GM13977 (cell line): Measurements from ENCODE around the gene SRSF5.
A peak's percentile ranks its signal among the peaks of the same experiment; 100 is the strongest.
"Not testable (repeated sequence)": the region's sequence is repeated elsewhere in the genome, so short reads cannot be mapped to it uniquely, and the experiment has no call there.

ENCODE experiments used
- DNase-seq: peaks from one replicate; pipeline ENCODE4 v3.0.0; 2012; ENCODE audit warnings: low spot score
- CTCF ChIP-seq: IDR thresholded peaks from 2 replicates; pipeline ENCODE4 v1.5.1; 2012; ENCODE audit warnings: mild to moderate bottlenecking, control low read depth; ENCODE audit not compliant: insufficient read depth; ENCODE audit errors: extremely low read depth, missing control alignments
- in situ Hi-C: fragments of 300-500 bp; cut with MboI; formaldehyde crosslinking; loops from one replicate; pipeline ENCODE4 v1.12.0; 2022; ENCODE audit warnings: low sequenced_read_pairs, low pct_unique_long_range_greater_than_20kb, mixed read lengths, inconsistent platforms; ENCODE audit not compliant: unreplicated experiment

Gene SRSF5

GRCh38 chr14:69811868-69812252 lies 44.9 kb downstream of the SRSF5 start:
- DNase-seq: no peak
- TF ChIP-seq CTCF: no peak
- in situ Hi-C loops: loop anchor here (10.0 kb wide), 1 partner anchor 213 kb away; no protein-coding TSS in a partner anchor

GRCh38 chr14:69812711-69813110 lies 45.8 kb downstream of the SRSF5 start:
- DNase-seq: no peak
- TF ChIP-seq CTCF: no peak
- in situ Hi-C loops: loop anchor here (10.0 kb wide), 1 partner anchor 212 kb away; no protein-coding TSS in a partner anchor

- in situ Hi-C loops: loop anchor here (10.0 kb wide), 1 partner anchor 211 kb away; no protein-coding TSS in a partner anchor
These were observed 46.4 kb downstream of the SRSF5 start for GRCh38 chr14:69813346-69813745.

GRCh38 chr14:69814397-69814796 lies 47.5 kb downstream of the SRSF5 start:
- in situ Hi-C loops: loop anchor here (10.0 kb wide), 1 partner anchor 210 kb away; no protein-coding TSS in a partner anchor
- no peak for TF ChIP-seq CTCF

More at GRCh38 chr14:69813346-69813745, 46.4 kb downstream of the SRSF5 start:
- DNase-seq: not testable (repeated sequence)

GRCh38 chr14:69815556-69815955 lies 48.6 kb downstream of the SRSF5 start:
- no peak for TF ChIP-seq CTCF
- no peak for DNase-seq
- in situ Hi-C loops: loop anchor here (10.0 kb wide), 1 partner anchor 209 kb away; no protein-coding TSS in a partner anchor

More at GRCh38 chr14:69814397-69814796, 47.5 kb downstream of the SRSF5 start:
- no peak for DNase-seq

- in situ Hi-C loops: loop anchor here (10.0 kb wide), 1 partner anchor 209 kb away; no protein-coding TSS in a partner anchor
- DNase-seq: no peak
- no peak for TF ChIP-seq CTCF
These were observed 49.3 kb downstream of the SRSF5 start for GRCh38 chr14:69816216-69816615.

- TF ChIP-seq CTCF: peak; percentile 80
- peak; percentile 74 for DNase-seq
- in situ Hi-C loops: loop anchor here (10.0 kb wide), 1 partner anchor 206 kb away; no protein-coding TSS in a partner anchor
These were observed 51.8 kb downstream of the SRSF5 start for GRCh38 chr14:69818758-69819191.
